OCI-LY3 (cell line): ENCODE results near the gene CHST15.

Source experiments
- CTCF ChIP-seq: fragments of 200-600, 300-600 bp; sonication (generic); IDR thresholded peaks from 2 replicates; pipeline ENCODE4 v1.5.1; 2014; ENCODE audit warnings: antibody characterized with exemption, low read length, low read depth
- EZH2phosphoT487 ChIP-seq: fragments of 200-600 bp; shearing (Covaris generic); IDR thresholded peaks from 2 replicates; pipeline ENCODE4 v1.6.1; 2018; ENCODE audit warnings: antibody characterized with exemption, mixed run types, low read depth

GRCh38 chr10:124071141-124071540, 22.3 kb downstream of the CHST15 start:
- TF ChIP-seq CTCF (no peak), EZH2phosphoT487 (no peak)
